Fibroblast of lung (primary cell): Measurements from ENCODE around the gene GNAL. TPM values are rescaled to one million over a fixed set of nuclear protein-coding genes. Genes with fewer than 3 reads are reported as not detected.

Source experiments
- DNase-seq, 2 donors: peaks; one replicate each; pipeline versions ENCODE4 v3.0.0 to v3.0.0-alpha.2; 2010; ENCODE audit warnings: low read depth in 2 of 2
- H2AFZ ChIP-seq: 2 replicates; pipeline ENCODE4 v1.5.1; 2012; ENCODE audit warnings: low read length, control low read depth, inconsistent platforms
- H3K27ac ChIP-seq: 2 replicates; pipeline ENCODE4 v1.5.1; 2011; ENCODE audit warnings: low read length, control low read depth; ENCODE audit not compliant: insufficient read depth
- H3K27me3 ChIP-seq: 2 replicates; pipeline ENCODE4 v1.5.1; 2011; ENCODE audit warnings: mild to moderate bottlenecking, low read length; ENCODE audit not compliant: control insufficient read depth, insufficient read depth
- H3K36me3 ChIP-seq: 2 replicates; pipeline ENCODE4 v1.5.1; 2011; ENCODE audit warnings: low read length; ENCODE audit not compliant: control insufficient read depth, insufficient read depth
- H3K4me1 ChIP-seq: 2 replicates; pipeline ENCODE4 v1.5.1; 2011; ENCODE audit warnings: low read length; ENCODE audit not compliant: control insufficient read depth, insufficient read depth; ENCODE audit errors: extremely low read depth
- H3K4me2 ChIP-seq: 2 replicates; pipeline ENCODE4 v1.5.1; 2011; ENCODE audit warnings: low read length, control low read depth; ENCODE audit not compliant: insufficient read depth; ENCODE audit errors: extremely low read depth
- H3K4me3 ChIP-seq, 4 experiments: fragments of 200-600 bp in 1 of 4; sonication (generic) in 1 of 4; replicated peaks in 1 of 4; 2 replicates each; pipeline ENCODE4 v1.5.1; 2011 to 2016; ENCODE audit warnings: low read length in 4 of 4, low read depth in 3 of 4, mild to moderate bottlenecking in 3 of 4, control low read depth in 2 of 4, inconsistent platforms in 1 of 4, mixed read lengths in 1 of 4; ENCODE audit not compliant: insufficient read depth in 1 of 4; ENCODE audit errors: control extremely low read depth in 1 of 4
- H3K79me2 ChIP-seq: 2 replicates; pipeline ENCODE4 v1.5.1; 2012; ENCODE audit warnings: mild to moderate bottlenecking, low read length, inconsistent platforms; ENCODE audit not compliant: control insufficient read depth, insufficient read depth
- H3K9ac ChIP-seq: 2 replicates; pipeline ENCODE4 v1.5.1; 2011; ENCODE audit warnings: mild to moderate bottlenecking, low read length, control low read depth; ENCODE audit not compliant: insufficient read depth
- H3K9me3 ChIP-seq: 2 replicates; pipeline ENCODE4 v1.5.1; 2012; ENCODE audit warnings: low read depth, low read length; ENCODE audit not compliant: control insufficient read depth, insufficient read depth
- H4K20me1 ChIP-seq: 2 replicates; pipeline ENCODE4 v1.5.1; 2011; ENCODE audit warnings: low read length; ENCODE audit not compliant: control insufficient read depth, insufficient read depth; ENCODE audit errors: extremely low read depth
- CTCF ChIP-seq, 2 donors: IDR thresholded peaks in 1 of 2; conservative IDR thresholded peaks in 1 of 2; 1 replicate in 1 of 2; 2 replicates in 1 of 2; pipeline ENCODE4 v1.5.1; 2011 to 2012; ENCODE audit warnings: low read length in 2 of 2, control low read depth in 1 of 2, inconsistent platforms in 1 of 2, low read depth in 1 of 2, mild to moderate bottlenecking in 1 of 2
- EZH2 ChIP-seq: IDR thresholded peaks from 2 replicates; pipeline ENCODE4 v1.5.1; 2012; ENCODE audit warnings: low read length, control low read depth, mild to moderate bottlenecking; ENCODE audit errors: missing control alignments
- polyA plus RNA-seq, 2 donors: library from polyadenylated mRNA; depleted of rRNA in 1 of 2; stranded (reverse) in 1 of 2; unstranded in 1 of 2; fragments of >200 nt; gene quantifications; 2 replicates each; pipeline ENCODE4 v1.2.1, GENCODE V29; 2011 to 2012; ENCODE audit warnings: missing spikeins in 1 of 2
- total RNA-seq: library from RNA; depleted of rRNA; stranded (reverse); fragments of >200 nt; gene quantifications from 2 replicates; pipeline ENCODE4 v1.2.1, GENCODE V29; 2014

GNAL gene
- total and polyA plus RNA-seq, 2 donors (not counting 1 experiment from before 2014, with no cell fraction given), result 0.05 to 0.50 TPM

GRCh38 chr18:11669271-11669947, 19.7 kb upstream of the GNAL start:
- no peaks in the 10 kb centered on the region for H4K20me1 ChIP-seq
- TF ChIP-seq CTCF (conservative IDR thresholded peaks at IDR 0.05 in 1 of 2, IDR thresholded peaks at IDR 0.05 in 1 of 2; ENCODE audit: low read depth in 1 of 2, low read length in 2 of 2) (no peak), EZH2 (no peak)
- no peaks in the 10 kb centered on the region for H3K36me3 ChIP-seq
- H2AFZ ChIP-seq, result no peak overlapping the region
- H3K4me1 ChIP-seq, result no peaks in the 10 kb centered on the region
- no peak overlapping the region for H3K4me2 ChIP-seq
- no peak overlapping the region for H3K4me3 ChIP-seq
- H3K27ac ChIP-seq, result no peak overlapping the region
- H3K79me2 ChIP-seq, result no peaks in the 10 kb centered on the region
- no peak overlapping the region for H3K9ac ChIP-seq
- no peaks in the 10 kb centered on the region for H3K9me3 ChIP-seq
- no peaks in the 10 kb centered on the region for H3K27me3 ChIP-seq
- no peak for DNase-seq

DNA sequence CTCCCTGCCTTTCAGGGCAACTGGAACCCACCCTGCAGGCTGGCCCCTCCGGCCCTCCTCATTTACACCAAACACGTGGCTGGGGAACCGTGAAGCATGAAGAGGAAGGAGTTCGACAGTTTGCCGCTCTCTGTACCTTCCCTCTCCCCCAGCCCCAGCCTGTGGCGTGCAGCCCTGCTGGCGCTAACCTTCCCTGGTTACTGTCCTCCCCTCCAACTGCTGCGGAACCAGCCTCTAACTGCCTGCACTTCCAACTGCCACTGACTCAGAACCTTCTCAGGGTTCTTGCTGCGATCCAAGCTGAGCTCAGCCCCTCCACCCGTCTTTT, 19.2 kb upstream of the GNAL start:
- Histone ChIP-seq H3K9me3 (no peaks in the 10 kb centered on the region), H3K4me1 (no peaks in the 10 kb centered on the region), H3K36me3 (no peaks in the 10 kb centered on the region), H3K4me2 (no peak overlapping the region), H3K79me2 (no peaks in the 10 kb centered on the region), H3K4me3 (no peak overlapping the region), H4K20me1 (no peaks in the 10 kb centered on the region), H3K27ac (no peak overlapping the region), H3K9ac (no peak overlapping the region), H3K27me3 (no peaks in the 10 kb centered on the region), H2AFZ (no peak overlapping the region)
- TF ChIP-seq CTCF (conservative IDR thresholded peaks at IDR 0.05 in 1 of 2, IDR thresholded peaks at IDR 0.05 in 1 of 2; ENCODE audit: low read depth in 1 of 2, low read length in 2 of 2) (no peak), EZH2 (no peak)
- no peak for DNase-seq

DNA sequence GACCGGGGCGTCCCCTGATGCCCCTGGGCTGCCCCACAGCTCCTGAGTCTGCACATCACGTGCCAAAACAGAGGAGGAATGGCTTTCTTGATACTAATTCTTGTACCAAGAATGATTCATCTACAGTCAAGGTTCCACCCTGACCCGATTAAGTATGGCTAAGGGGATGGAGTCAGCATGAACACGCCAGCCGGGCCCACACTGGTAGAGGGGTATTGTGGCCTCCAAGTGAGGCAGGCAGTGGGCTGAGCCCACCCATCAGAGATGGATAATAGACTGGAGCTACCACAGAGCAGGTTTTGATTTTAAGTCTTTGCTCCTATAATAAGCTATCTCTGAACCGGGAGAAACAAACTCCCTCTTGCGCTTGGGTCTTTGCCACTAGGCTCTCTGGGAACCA, 17.9 kb upstream of the GNAL start:
- no peak for TF ChIP-seq EZH2
- no peak for TF ChIP-seq CTCF (conservative IDR thresholded peaks at IDR 0.05 in 1 of 2, IDR thresholded peaks at IDR 0.05 in 1 of 2; ENCODE audit: low read depth in 1 of 2, low read length in 2 of 2)
- Histone ChIP-seq H3K79me2 (no peaks in the 10 kb centered on the region), H4K20me1 (no peaks in the 10 kb centered on the region), H3K36me3 (no peaks in the 10 kb centered on the region), H3K4me2 (no peak overlapping the region), H2AFZ (no peak overlapping the region), H3K27me3 (no peaks in the 10 kb centered on the region), H3K9ac (no peak overlapping the region), H3K9me3 (no peaks in the 10 kb centered on the region), H3K4me3 (no peak overlapping the region), H3K27ac (no peak overlapping the region), H3K4me1 (no peaks in the 10 kb centered on the region)
- no peak for DNase-seq
